HepG2 (cell line): Measurements from ENCODE around the gene GEMIN8. TPM values are rescaled to one million over a fixed set of nuclear protein-coding genes. Genes with fewer than 3 reads are reported as not detected.

Experiments used
- ATAC-seq: fragments of 200-7000 bp; cut with Tn5 transposase; 3 replicates; pipeline ENCODE4 v1.9.1; 2020; ENCODE audit warnings: mild to moderate bottlenecking, moderate library complexity
- BruUV-seq: library from RNA; stranded (reverse); fragments of 400-500 nt; replicated peaks from 2 replicates; lab custom pipeline; 2021; lab: Mats Ljungman, UMichigan
- CTCF ChIA-PET: fragments of 300-600 bp; formaldehyde crosslinking; extraction: SDS; loops from one replicate; lab custom pipeline; 2021; ENCODE audit warnings: low total read pairs, inconsistent platforms, low intra/inter-chr PET ratio; lab: Yijun Ruan, JAX
- POLR2A ChIA-PET: fragments of 350-600 bp; sonication (Branson Sonifier 250); formaldehyde crosslinking; loops from one replicate; lab custom pipeline; 2020; ENCODE audit warnings: antibody characterized with exemption, inconsistent platforms; lab: Yijun Ruan, JAX
- DNase-seq: peaks from one replicate; pipeline ENCODE4 v3.0.0-alpha.2; 2015; ENCODE audit warnings: low spot score
- FAIRE-seq: peaks from 3 replicates; lab custom pipeline; 2011; peaks lifted over from hg19 to GRCh38; lab: Jason Lieb, UNC
- H2AFZ ChIP-seq: one replicate; pipeline ENCODE4 v1.6.1; 2011; ENCODE audit warnings: low read length, inconsistent platforms
- H3K27ac ChIP-seq: fragments of 300-600 bp; 3 replicates; pipeline ENCODE4 v1.8.0; 2011; ENCODE audit warnings: mixed run types, mild to moderate bottlenecking, mixed read lengths, low read length, inconsistent platforms; ENCODE audit not compliant: insufficient read depth; ENCODE audit errors: extremely low read length
- H3K27me3 ChIP-seq, 2 experiments: fragments of 200-600 bp in 1 of 2; 2 replicates in 1 of 2; 3 replicates in 1 of 2; pipeline versions ENCODE4 v1.6.0 to v1.8.0; 2011; ENCODE audit warnings: low read length in 2 of 2, mild to moderate bottlenecking in 2 of 2, moderate library complexity in 2 of 2, inconsistent platforms in 1 of 2; ENCODE audit not compliant: insufficient read depth in 2 of 2, control insufficient read depth in 1 of 2
- H3K36me3 ChIP-seq, 2 experiments: fragments of 200-600 bp in 1 of 2; replicated peaks in 1 of 2; 2 replicates in 1 of 2; 3 replicates in 1 of 2; pipeline versions ENCODE4 v1.5.1 to v1.8.0; 2011; ENCODE audit warnings: low read length in 2 of 2, inconsistent platforms in 1 of 2; ENCODE audit not compliant: insufficient read depth in 2 of 2, control insufficient read depth in 1 of 2
- H3K4me1 ChIP-seq: 2 replicates; pipeline ENCODE4 v1.5.1; 2012; ENCODE audit warnings: low read length, inconsistent platforms; ENCODE audit not compliant: insufficient read depth
- H3K4me2 ChIP-seq: 2 replicates; pipeline ENCODE4 v1.6.0; 2011; ENCODE audit warnings: low read depth, low read length, inconsistent platforms
- H3K4me3 ChIP-seq, 3 experiments: fragments of 200-600 bp in 1 of 3; sonication (generic), shearing (Covaris generic) in 1 of 3; replicated peaks in 1 of 3; 2 replicates each; pipeline ENCODE4 v1.5.1; 2011 to 2016; ENCODE audit warnings: low read length in 3 of 3, inconsistent platforms in 2 of 3, low read depth in 2 of 3, mild to moderate bottlenecking in 2 of 3, control low read depth in 1 of 3, mixed read lengths in 1 of 3; ENCODE audit not compliant: insufficient read depth in 1 of 3
- H3K79me2 ChIP-seq: one replicate; pipeline ENCODE4 v1.6.1; 2011; ENCODE audit warnings: low read length, inconsistent platforms; ENCODE audit not compliant: insufficient read depth
- H3K9ac ChIP-seq: 2 replicates; pipeline ENCODE4 v1.6.0; 2011; ENCODE audit warnings: mild to moderate bottlenecking, low read depth, low read length, inconsistent platforms; ENCODE audit not compliant: insufficient read depth
- H3K9me3 ChIP-seq: 2 replicates; pipeline ENCODE4 v1.5.1; 2012; ENCODE audit warnings: mild to moderate bottlenecking, low read length
- H4K20me1 ChIP-seq: 2 replicates; pipeline ENCODE4 v1.6.0; 2011; ENCODE audit warnings: inconsistent platforms, mild to moderate bottlenecking, low read length, moderate library complexity; ENCODE audit not compliant: insufficient read depth
- CHD2 ChIP-seq: IDR thresholded peaks from 2 replicates; pipeline ENCODE4 v1.6.1; 2011; ENCODE audit warnings: low read depth, low read length, improper control_type of control experiment
- ETS1 ChIP-seq: sonication (generic); formaldehyde crosslinking; IDR thresholded peaks from 2 replicates; pipeline ENCODE4 v1.4.0; 2020; ENCODE audit warnings: missing genetic modification reagents
- NCOA2 ChIP-seq: sonication (generic); formaldehyde crosslinking; IDR thresholded peaks from 2 replicates; pipeline ENCODE4 v1.8.0; 2022; ENCODE audit warnings: inconsistent platforms
- NFIB ChIP-seq: sonication (generic); formaldehyde crosslinking; IDR thresholded peaks from 2 replicates; pipeline ENCODE4 v1.9.0; 2021; ENCODE audit warnings: missing genetic modification reagents, mild to moderate bottlenecking, borderline replicate concordance
- NRL ChIP-seq: sonication (generic); formaldehyde crosslinking; IDR thresholded peaks from 2 replicates; pipeline ENCODE4 v1.5.0; 2020; ENCODE audit warnings: missing genetic modification reagents, mild to moderate bottlenecking, moderate library complexity, borderline replicate concordance
- PAF1 ChIP-seq: IDR thresholded peaks from 2 replicates; pipeline ENCODE4 v1.6.1; 2016; ENCODE audit warnings: missing genetic modification reagents, missing compliant biosample characterization
- SSRP1 ChIP-seq: IDR thresholded peaks from 2 replicates; pipeline ENCODE4 v1.6.1; 2016; ENCODE audit warnings: control low read depth
- STAG1 ChIP-seq: sonication (generic); formaldehyde crosslinking; IDR thresholded peaks from 2 replicates; pipeline ENCODE4 v1.4.0; 2020; ENCODE audit warnings: missing genetic modification reagents
- TBL1XR1 ChIP-seq: fragments of 150-350 bp; IDR thresholded peaks from 2 replicates; pipeline ENCODE4 v1.6.1; 2014; ENCODE audit warnings: borderline replicate concordance, low read length; ENCODE audit not compliant: partially characterized antibody
- TRAFD1 ChIP-seq: sonication (generic); formaldehyde crosslinking; IDR thresholded peaks from 2 replicates; pipeline ENCODE4 v1.5.1; 2020; ENCODE audit warnings: missing genetic modification reagents, mild to moderate bottlenecking, borderline replicate concordance
- ZNF770 ChIP-seq: sonication (generic); formaldehyde crosslinking; IDR thresholded peaks from 2 replicates; pipeline ENCODE4 v1.5.0; 2020; ENCODE audit warnings: mild to moderate bottlenecking, missing genetic modification reagents
- WGBS: methylation state at CpG from one replicate; pipeline ENCODE4 v1.1.6; 2017; ENCODE audit warnings: low lambda C conversion rate; 5-methylcytosine and 5-hydroxymethylcytosine counted together
- in situ Hi-C: cut with HindIII; loops from 2 replicates; pipeline ENCODE4 v1.10.0; 2017; ENCODE audit warnings: low pct_unique_long_range_greater_than_20kb; ENCODE audit not compliant: extremely low pct_ligation_motif_present
- intact Hi-C: fragments of 100-400 bp; cut with micrococcal nuclease; formaldehyde crosslinking; loops from one replicate; pipeline ENCODE4 v1.10.0; 2022; ENCODE audit not compliant: unreplicated experiment
- polyA plus RNA-seq, 8 experiments: library from polyadenylated mRNA; depleted of rRNA in 3 of 8; stranded (reverse) in 7 of 8; unstranded in 1 of 8; fragments of >200 nt; fragmentation: Illumina TruSeq in 4 of 8; extraction: Trizol in 4 of 8; gene quantifications; 2 replicates each; pipeline versions ENCODE4 v1.2.1 to v1.2.3, GENCODE V29; 2011 to 2016; ENCODE audit warnings: low read depth in 4 of 8, missing spikeins in 1 of 8, mixed read lengths in 1 of 8; ENCODE audit not compliant: insufficient read depth in 1 of 8
- total RNA-seq, 5 experiments: library from RNA; depleted of rRNA; stranded (reverse); fragments of >200 nt; fragmentation: Illumina TruSeq; extraction: Trizol; gene quantifications; 2 replicates each; pipeline ENCODE4 v1.2.3, GENCODE V29; 2016; ENCODE audit warnings: low read depth in 1 of 5
- TF ChIP-seq, protein P1 (sequence below): sonication (generic); formaldehyde crosslinking; conservative IDR thresholded peaks from 2 replicates; pipeline ENCODE4 v1.8.1; 2023; ENCODE audit warnings: missing genetic modification reagents
- TF ChIP-seq, protein P2 (sequence below): sonication (generic); formaldehyde crosslinking; IDR thresholded peaks from 2 replicates; pipeline ENCODE4 v1.9.0; 2021; ENCODE audit warnings: missing genetic modification reagents, borderline replicate concordance

The GEMIN8 gene
- total and polyA plus RNA-seq, 2 of the 13 experiments (the other 11 are each of a cell fraction or from before 2014, with no cell fraction given), result 9.7 to 23.7 TPM

DNA sequence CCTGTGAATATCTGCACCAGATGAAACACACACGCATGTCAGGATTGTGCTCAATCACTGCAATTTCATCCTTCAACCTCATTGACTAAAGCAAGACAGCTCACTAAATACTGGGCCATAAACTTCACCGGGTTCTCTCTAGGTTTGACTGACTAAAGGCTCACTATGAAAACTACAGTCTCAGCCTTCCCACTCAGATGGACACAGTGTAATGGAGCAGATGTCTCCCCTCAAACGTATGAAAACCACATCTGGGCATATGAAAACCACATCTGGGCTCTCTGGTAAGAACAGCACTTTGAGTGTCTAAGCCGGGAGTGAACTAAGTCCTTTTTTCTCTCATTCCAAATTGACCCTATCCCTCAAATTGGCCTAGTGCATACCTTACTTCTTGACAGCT is 15.2 kb downstream of the GEMIN8 start:
- no peaks in the 10 kb centered on the region for H3K27me3 ChIP-seq
- in situ Hi-C loops (no loop called here), intact Hi-C loops (no loop called here)
- H3K27ac ChIP-seq, result no peak overlapping the region
- no TSS peak for BruUV-seq
- POLR2A ChIA-PET, result no interaction called here
- DNase-seq (no peak), ATAC-seq (no peak), FAIRE-seq (no peak)
- WGBS, result 94% methylated on average over 3 of the region's 4 CpGs
- H3K4me1 ChIP-seq, result no peaks in the 10 kb centered on the region
- CTCF ChIA-PET, result no interaction called here
- H3K79me2 ChIP-seq, result no peaks in the 10 kb centered on the region
- H3K9me3 ChIP-seq, result no peaks in the 10 kb centered on the region
- no peak overlapping the region for H2AFZ ChIP-seq
- no peak overlapping the region for H3K4me2 ChIP-seq
- H3K36me3 ChIP-seq, result no peaks in the 10 kb centered on the region
- no peak overlapping the region for H3K4me3 ChIP-seq
- no peak overlapping the region for H3K9ac ChIP-seq
- H4K20me1 ChIP-seq, result no peaks in the 10 kb centered on the region
- no peak for TF ChIP-seq NRL
- TF ChIP-seq, protein P1, sequence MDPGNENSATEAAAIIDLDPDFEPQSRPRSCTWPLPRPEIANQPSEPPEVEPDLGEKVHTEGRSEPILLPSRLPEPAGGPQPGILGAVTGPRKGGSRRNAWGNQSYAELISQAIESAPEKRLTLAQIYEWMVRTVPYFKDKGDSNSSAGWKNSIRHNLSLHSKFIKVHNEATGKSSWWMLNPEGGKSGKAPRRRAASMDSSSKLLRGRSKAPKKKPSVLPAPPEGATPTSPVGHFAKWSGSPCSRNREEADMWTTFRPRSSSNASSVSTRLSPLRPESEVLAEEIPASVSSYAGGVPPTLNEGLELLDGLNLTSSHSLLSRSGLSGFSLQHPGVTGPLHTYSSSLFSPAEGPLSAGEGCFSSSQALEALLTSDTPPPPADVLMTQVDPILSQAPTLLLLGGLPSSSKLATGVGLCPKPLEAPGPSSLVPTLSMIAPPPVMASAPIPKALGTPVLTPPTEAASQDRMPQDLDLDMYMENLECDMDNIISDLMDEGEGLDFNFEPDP (CRISPR knock-in tag), result no peak
- TF ChIP-seq NFIB (CRISPR knock-in tag), result no peak
- TF ChIP-seq SSRP1, result no peak
- no peak for TF ChIP-seq ZNF770 (CRISPR knock-in tag)
- no peak for TF ChIP-seq TRAFD1 (CRISPR knock-in tag)
- TF ChIP-seq PAF1, result no peak
- no peak for TF ChIP-seq ETS1 (CRISPR knock-in tag)
- TF ChIP-seq CHD2, result no peak
- no peak for TF ChIP-seq NCOA2 (CRISPR knock-in tag)
- TF ChIP-seq STAG1, result no peak
- no peak for TF ChIP-seq TBL1XR1
- TF ChIP-seq, protein P2, sequence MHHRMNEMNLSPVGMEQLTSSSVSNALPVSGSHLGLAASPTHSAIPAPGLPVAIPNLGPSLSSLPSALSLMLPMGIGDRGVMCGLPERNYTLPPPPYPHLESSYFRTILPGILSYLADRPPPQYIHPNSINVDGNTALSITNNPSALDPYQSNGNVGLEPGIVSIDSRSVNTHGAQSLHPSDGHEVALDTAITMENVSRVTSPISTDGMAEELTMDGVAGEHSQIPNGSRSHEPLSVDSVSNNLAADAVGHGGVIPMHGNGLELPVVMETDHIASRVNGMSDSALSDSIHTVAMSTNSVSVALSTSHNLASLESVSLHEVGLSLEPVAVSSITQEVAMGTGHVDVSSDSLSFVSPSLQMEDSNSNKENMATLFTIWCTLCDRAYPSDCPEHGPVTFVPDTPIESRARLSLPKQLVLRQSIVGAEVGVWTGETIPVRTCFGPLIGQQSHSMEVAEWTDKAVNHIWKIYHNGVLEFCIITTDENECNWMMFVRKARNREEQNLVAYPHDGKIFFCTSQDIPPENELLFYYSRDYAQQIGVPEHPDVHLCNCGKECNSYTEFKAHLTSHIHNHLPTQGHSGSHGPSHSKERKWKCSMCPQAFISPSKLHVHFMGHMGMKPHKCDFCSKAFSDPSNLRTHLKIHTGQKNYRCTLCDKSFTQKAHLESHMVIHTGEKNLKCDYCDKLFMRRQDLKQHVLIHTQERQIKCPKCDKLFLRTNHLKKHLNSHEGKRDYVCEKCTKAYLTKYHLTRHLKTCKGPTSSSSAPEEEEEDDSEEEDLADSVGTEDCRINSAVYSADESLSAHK (CRISPR knock-in tag), result no peak
